WTC11 (cell line): ENCODE data around the gene DOK7. TPM values are rescaled to one million over a fixed set of nuclear protein-coding genes. Genes with fewer than 3 reads are reported as not detected.

Experiments used
- ATAC-seq: fragments of 200-7000 bp; cut with Tn5 transposase; 2 replicates; pipeline ENCODE4 v1.10.0; 2021; ENCODE audit warnings: mild to moderate bottlenecking, moderate library complexity
- CTCF ChIA-PET: fragments of 300-600 bp; sonication (Branson Sonifier 250); formaldehyde crosslinking; loops from one replicate; lab custom pipeline; 2021; ENCODE audit warnings: antibody characterized with exemption; lab: Charles Lee
- POLR2A ChIA-PET: fragments of 350-600 bp; sonication (Branson Sonifier 250); formaldehyde crosslinking; loops from one replicate; lab custom pipeline; 2021; ENCODE audit warnings: antibody characterized with exemption; lab: Charles Lee
- DNase-seq: peaks from one replicate; pipeline ENCODE4 v3.0.0; 2021; ENCODE audit warnings: low spot score
- H3K27ac Mint-ChIP-seq: 2 replicates; pipeline ENCODE4 v1.8.0; 2021; ENCODE audit warnings: mixed read lengths
- H3K27me3 Mint-ChIP-seq: 2 replicates; pipeline ENCODE4 v1.8.0; 2021; ENCODE audit warnings: low read depth, mild to moderate bottlenecking, moderate library complexity, mixed read lengths
- H3K36me3 Mint-ChIP-seq: 2 replicates; pipeline ENCODE4 v1.8.0; 2021; ENCODE audit warnings: mixed read lengths
- H3K4me1 Mint-ChIP-seq: 2 replicates; pipeline ENCODE4 v1.8.0; 2022; ENCODE audit warnings: mixed read lengths
- H3K4me3 Mint-ChIP-seq: 2 replicates; pipeline ENCODE4 v1.8.0; 2021; ENCODE audit warnings: mild to moderate bottlenecking, moderate library complexity, mixed read lengths
- H3K9me3 Mint-ChIP-seq: 2 replicates; pipeline ENCODE4 v1.8.0; 2021; ENCODE audit warnings: mixed read lengths
- ATF1 ChIP-seq: sonication (generic); formaldehyde crosslinking; IDR thresholded peaks from 2 replicates; pipeline ENCODE4 v1.8.1; 2023; ENCODE audit warnings: mild to moderate bottlenecking, moderate library complexity, missing genetic modification reagents
- ATF2 ChIP-seq: sonication (generic); formaldehyde crosslinking; IDR thresholded peaks from 2 replicates; pipeline ENCODE4 v1.8.1; 2022; ENCODE audit warnings: low read depth, missing genetic modification reagents, borderline replicate concordance
- CREM ChIP-seq: sonication (generic); formaldehyde crosslinking; IDR thresholded peaks from 2 replicates; pipeline ENCODE4 v1.8.1; 2022; ENCODE audit warnings: mild to moderate bottlenecking, missing genetic modification reagents, moderate library complexity
- CTCF ChIP-seq: fragments of 200-600 bp; IDR thresholded peaks from 2 replicates; pipeline ENCODE4 v1.8.0; 2022; ENCODE audit warnings: antibody characterized with exemption
- NFYB ChIP-seq: sonication (generic); formaldehyde crosslinking; conservative IDR thresholded peaks from 2 replicates; pipeline ENCODE4 v1.8.0; 2022; ENCODE audit warnings: low read depth, missing genetic modification reagents
- NR1H2 ChIP-seq: sonication (generic); formaldehyde crosslinking; IDR thresholded peaks from 2 replicates; pipeline ENCODE4 v1.9.0; 2021; ENCODE audit warnings: mild to moderate bottlenecking, moderate library complexity, missing genetic modification reagents
- ZNF263 ChIP-seq: sonication (generic); formaldehyde crosslinking; IDR thresholded peaks from 2 replicates; pipeline ENCODE4 v1.8.1; 2022; ENCODE audit warnings: low read depth, mild to moderate bottlenecking, moderate library complexity, missing genetic modification reagents
- total RNA-seq: library from RNA; stranded (reverse); gene quantifications from 3 replicates; pipeline ENCODE4 v1.2.3, GENCODE V29; 2021
- TF ChIP-seq, protein P1 (sequence below): fragments of 250-450 bp; sonication (Bioruptor Pico); IDR thresholded peaks from 2 replicates; pipeline ENCODE4 v1.9.0; 2021; ENCODE audit warnings: mild to moderate bottlenecking, borderline replicate concordance
- TF ChIP-seq, protein P2 (sequence below): sonication (generic); formaldehyde crosslinking; IDR thresholded peaks from 2 replicates; pipeline ENCODE4 v1.8.0; 2022; ENCODE audit warnings: missing genetic modification reagents

DOK7 gene
- total RNA-seq, 1 experiment from 2014 or later, result 0.22 TPM

DNA sequence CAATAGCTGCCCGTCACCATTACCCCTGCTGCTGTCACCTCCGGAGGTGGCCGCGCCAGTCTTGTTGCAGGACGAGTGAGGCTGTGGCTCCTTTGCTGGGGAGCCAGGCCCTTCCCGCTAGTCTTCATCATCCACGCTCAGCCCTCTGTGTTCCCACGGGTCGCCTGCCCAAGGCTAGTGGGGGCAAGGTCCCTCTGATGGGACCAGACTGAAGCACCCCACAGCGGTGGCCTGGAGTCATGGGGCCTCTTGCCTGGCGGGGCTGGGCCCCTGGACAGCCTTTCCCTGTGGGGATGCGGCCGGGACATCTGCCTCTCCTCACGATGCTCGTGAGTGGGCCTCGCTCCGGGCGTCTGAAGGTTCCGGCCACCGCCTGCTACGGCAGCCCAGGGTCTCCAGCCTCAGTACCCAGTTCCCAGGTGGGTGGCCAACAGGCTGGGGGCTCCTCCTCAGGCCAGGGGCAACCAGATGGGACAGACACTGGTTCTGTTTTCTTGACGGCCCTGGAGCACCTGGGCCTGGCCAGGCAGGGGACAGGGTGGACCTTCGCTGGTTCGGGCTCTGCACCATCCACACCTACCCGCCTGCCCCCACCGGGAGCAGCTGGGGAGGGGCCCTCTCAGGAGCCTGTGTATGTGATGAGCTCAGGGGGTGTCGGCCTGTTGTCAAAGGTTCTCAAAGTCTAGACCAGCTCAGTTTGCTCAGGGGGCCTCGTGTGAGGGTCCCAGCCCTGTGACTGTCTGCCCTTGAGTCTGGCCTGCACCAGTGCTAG is 32.3 kb downstream of the DOK7 start (continued):
- TF ChIP-seq, protein P1, sequence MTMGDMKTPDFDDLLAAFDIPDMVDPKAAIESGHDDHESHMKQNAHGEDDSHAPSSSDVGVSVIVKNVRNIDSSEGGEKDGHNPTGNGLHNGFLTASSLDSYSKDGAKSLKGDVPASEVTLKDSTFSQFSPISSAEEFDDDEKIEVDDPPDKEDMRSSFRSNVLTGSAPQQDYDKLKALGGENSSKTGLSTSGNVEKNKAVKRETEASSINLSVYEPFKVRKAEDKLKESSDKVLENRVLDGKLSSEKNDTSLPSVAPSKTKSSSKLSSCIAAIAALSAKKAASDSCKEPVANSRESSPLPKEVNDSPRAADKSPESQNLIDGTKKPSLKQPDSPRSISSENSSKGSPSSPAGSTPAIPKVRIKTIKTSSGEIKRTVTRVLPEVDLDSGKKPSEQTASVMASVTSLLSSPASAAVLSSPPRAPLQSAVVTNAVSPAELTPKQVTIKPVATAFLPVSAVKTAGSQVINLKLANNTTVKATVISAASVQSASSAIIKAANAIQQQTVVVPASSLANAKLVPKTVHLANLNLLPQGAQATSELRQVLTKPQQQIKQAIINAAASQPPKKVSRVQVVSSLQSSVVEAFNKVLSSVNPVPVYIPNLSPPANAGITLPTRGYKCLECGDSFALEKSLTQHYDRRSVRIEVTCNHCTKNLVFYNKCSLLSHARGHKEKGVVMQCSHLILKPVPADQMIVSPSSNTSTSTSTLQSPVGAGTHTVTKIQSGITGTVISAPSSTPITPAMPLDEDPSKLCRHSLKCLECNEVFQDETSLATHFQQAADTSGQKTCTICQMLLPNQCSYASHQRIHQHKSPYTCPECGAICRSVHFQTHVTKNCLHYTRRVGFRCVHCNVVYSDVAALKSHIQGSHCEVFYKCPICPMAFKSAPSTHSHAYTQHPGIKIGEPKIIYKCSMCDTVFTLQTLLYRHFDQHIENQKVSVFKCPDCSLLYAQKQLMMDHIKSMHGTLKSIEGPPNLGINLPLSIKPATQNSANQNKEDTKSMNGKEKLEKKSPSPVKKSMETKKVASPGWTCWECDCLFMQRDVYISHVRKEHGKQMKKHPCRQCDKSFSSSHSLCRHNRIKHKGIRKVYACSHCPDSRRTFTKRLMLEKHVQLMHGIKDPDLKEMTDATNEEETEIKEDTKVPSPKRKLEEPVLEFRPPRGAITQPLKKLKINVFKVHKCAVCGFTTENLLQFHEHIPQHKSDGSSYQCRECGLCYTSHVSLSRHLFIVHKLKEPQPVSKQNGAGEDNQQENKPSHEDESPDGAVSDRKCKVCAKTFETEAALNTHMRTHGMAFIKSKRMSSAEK (CRISPR knock-in tag), result no peak
- TF ChIP-seq CTCF (no peak), NFYB (CRISPR knock-in tag) (no peak)

- DNase-seq, result no peak
- ChIA-PET POLR2A (interaction anchor here (0.7 kb wide), 1 partner anchor 119 kb away, joined by 4 read pairs; no protein-coding TSS in a partner anchor), CTCF (interaction anchor here (1.0 to 5.7 kb wide), 4 partner anchors 9 to 178 kb away, joined by 3 to 61 read pairs (median 6); no protein-coding TSS in a partner anchor)
- Mint-ChIP-seq H3K9me3 (no peaks in the 10 kb centered on the region), H3K4me1 (no peaks in the 10 kb centered on the region), H3K27ac (no peak overlapping the region), H3K36me3 (no peaks in the 10 kb centered on the region), H3K4me3 (no peak overlapping the region), H3K27me3 (peaks cover 72% of the 10 kb centered on the region)
- no peak for TF ChIP-seq ZNF263 (CRISPR knock-in tag)
- ATAC-seq, result no peak
Observed at GRCh38 chr4:3496021-3496420, 32.9 kb downstream of the DOK7 start.

DNA sequence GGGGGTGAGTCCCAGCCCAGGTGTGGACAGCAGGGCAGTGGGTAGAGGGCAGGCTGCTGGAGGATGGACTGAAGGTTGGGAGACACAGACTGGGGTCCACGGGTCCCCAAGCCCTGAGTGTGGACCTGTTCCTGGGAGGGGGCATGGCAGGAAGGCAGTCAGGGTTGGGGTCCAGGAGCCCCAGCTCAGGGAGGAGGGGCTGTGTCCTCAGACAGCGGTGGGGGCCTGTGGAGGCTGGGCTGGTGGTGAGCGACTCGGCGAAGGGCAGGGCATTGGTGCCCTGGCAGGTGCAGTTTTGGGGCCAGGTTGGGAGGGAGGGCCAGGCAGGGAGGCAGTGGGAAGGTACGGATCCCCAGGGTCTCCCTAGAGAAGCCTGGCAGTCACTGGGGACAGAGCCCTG is 34.0 kb downstream of the DOK7 start:
- TF ChIP-seq CREM (CRISPR knock-in tag) (no peak), NR1H2 (CRISPR knock-in tag) (no peak), ATF2 (CRISPR knock-in tag) (no peak), ATF1 (CRISPR knock-in tag) (no peak)
- TF ChIP-seq, protein P2, sequence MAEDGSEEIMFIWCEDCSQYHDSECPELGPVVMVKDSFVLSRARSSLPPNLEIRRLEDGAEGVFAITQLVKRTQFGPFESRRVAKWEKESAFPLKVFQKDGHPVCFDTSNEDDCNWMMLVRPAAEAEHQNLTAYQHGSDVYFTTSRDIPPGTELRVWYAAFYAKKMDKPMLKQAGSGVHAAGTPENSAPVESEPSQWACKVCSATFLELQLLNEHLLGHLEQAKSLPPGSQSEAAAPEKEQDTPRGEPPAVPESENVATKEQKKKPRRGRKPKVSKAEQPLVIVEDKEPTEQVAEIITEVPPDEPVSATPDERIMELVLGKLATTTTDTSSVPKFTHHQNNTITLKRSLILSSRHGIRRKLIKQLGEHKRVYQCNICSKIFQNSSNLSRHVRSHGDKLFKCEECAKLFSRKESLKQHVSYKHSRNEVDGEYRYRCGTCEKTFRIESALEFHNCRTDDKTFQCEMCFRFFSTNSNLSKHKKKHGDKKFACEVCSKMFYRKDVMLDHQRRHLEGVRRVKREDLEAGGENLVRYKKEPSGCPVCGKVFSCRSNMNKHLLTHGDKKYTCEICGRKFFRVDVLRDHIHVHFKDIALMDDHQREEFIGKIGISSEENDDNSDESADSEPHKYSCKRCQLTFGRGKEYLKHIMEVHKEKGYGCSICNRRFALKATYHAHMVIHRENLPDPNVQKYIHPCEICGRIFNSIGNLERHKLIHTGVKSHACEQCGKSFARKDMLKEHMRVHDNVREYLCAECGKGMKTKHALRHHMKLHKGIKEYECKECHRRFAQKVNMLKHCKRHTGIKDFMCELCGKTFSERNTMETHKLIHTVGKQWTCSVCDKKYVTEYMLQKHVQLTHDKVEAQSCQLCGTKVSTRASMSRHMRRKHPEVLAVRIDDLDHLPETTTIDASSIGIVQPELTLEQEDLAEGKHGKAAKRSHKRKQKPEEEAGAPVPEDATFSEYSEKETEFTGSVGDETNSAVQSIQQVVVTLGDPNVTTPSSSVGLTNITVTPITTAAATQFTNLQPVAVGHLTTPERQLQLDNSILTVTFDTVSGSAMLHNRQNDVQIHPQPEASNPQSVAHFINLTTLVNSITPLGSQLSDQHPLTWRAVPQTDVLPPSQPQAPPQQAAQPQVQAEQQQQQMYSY, result no peak
- no peaks in the 10 kb centered on the region for H3K4me1 Mint-ChIP-seq
- CTCF ChIA-PET, result interaction anchor here (0.6 to 0.7 kb wide), 2 partner anchors 25 to 62 kb away, joined by 3 to 6 read pairs; no protein-coding TSS in a partner anchor
- H3K27me3 Mint-ChIP-seq, result peaks cover 61% of the 10 kb centered on the region
- POLR2A ChIA-PET, result interaction anchor here (0.7 kb wide), 1 partner anchor 120 kb away, joined by 4 read pairs; no protein-coding TSS in a partner anchor
- no peak overlapping the region for H3K27ac Mint-ChIP-seq
- no peaks in the 10 kb centered on the region for H3K9me3 Mint-ChIP-seq
- H3K36me3 Mint-ChIP-seq, result no peaks in the 10 kb centered on the region
- DNase-seq (no peak), ATAC-seq (no peak)
- H3K4me3 Mint-ChIP-seq, result no peak overlapping the region
